ENCODE measurements around the gene TSSK1B. TPM values are rescaled to one million over a fixed set of nuclear protein-coding genes. Genes with fewer than 3 reads are reported as not detected.

The TSSK1B gene
- total RNA-seq, 2 experiments from 2014 or later = not detected

- CTCF ChIA-PET = no interaction called here
- H3K4me3 ChIP-seq (ENCODE audit: low read length) = no peak overlapping the region
- H3K27ac Mint-ChIP-seq = no peak overlapping the region
- ATAC-seq (ENCODE audit: poor library complexity) = no peak
- DNase-seq = no peak
- H3K27me3 Mint-ChIP-seq = peaks cover 42% of the 10 kb centered on the region
- no peak overlapping the region for H3K4me3 Mint-ChIP-seq
- H3K4me1 ChIP-seq (ENCODE audit: insufficient read depth, low read length) = no peaks in the 10 kb centered on the region
- no peak for TF ChIP-seq CTCF (IDR thresholded peaks at IDR 0.05)
- H3K36me3 ChIP-seq (ENCODE audit: insufficient read depth, low read length) = no peaks in the 10 kb centered on the region
- POLR2A ChIA-PET = no interaction called here
- H3K27ac ChIP-seq (ENCODE audit: low read depth in 1 of 2, low read length in 2 of 2) = no peak overlapping the region
- peaks cover 0 to 2% of the 10 kb centered on the region in 2 experiments for H3K27me3 ChIP-seq (ENCODE audit: control insufficient read depth in 1 of 2, insufficient read depth in 2 of 2, low read length in 2 of 2)
- H3K9me3 ChIP-seq (ENCODE audit: control insufficient read depth in 1 of 2, insufficient read depth in 1 of 2, low read length in 2 of 2) = peaks cover 0 to 4% of the 10 kb centered on the region in 2 experiments
- no peaks in the 10 kb centered on the region for H3K36me3 Mint-ChIP-seq (ENCODE audit: low read depth)
- intact Hi-C loops (cut with DNase I, micrococcal nuclease) = no loop called here
- H3K4me1 Mint-ChIP-seq (ENCODE audit: low read depth) = peaks cover 11% of the 10 kb centered on the region
- H3K9me3 Mint-ChIP-seq = no peaks in the 10 kb centered on the region
Observed at GRCh38 chr5:113448252-113448651, 13.5 kb upstream of the TSSK1B start.

GRCh38 chr5:113447498-113448050 is 12.8 kb upstream of the TSSK1B start:
- ChIA-PET POLR2A (no interaction called here), CTCF (no interaction called here)
- intact Hi-C loops (cut with DNase I, micrococcal nuclease) = no loop called here
- Histone ChIP-seq H3K36me3 (ENCODE audit: insufficient read depth, low read length) (no peaks in the 10 kb centered on the region), H3K9me3 (ENCODE audit: control insufficient read depth in 1 of 2, insufficient read depth in 1 of 2, low read length in 2 of 2) (peaks cover 0 to 4% of the 10 kb centered on the region in 2 experiments), H3K4me3 (ENCODE audit: low read length) (no peak overlapping the region), H3K27me3 (ENCODE audit: control insufficient read depth in 1 of 2, insufficient read depth in 2 of 2, low read length in 2 of 2) (peaks cover 0 to 2% of the 10 kb centered on the region in 2 experiments), H3K4me1 (ENCODE audit: insufficient read depth, low read length) (no peaks in the 10 kb centered on the region), H3K27ac (ENCODE audit: low read depth in 1 of 2, low read length in 2 of 2) (no peak overlapping the region)
- Mint-ChIP-seq H3K4me3 (no peak overlapping the region), H3K27ac (no peak overlapping the region), H3K36me3 (ENCODE audit: low read depth) (no peaks in the 10 kb centered on the region), H3K9me3 (no peaks in the 10 kb centered on the region), H3K27me3 (peaks cover 49% of the 10 kb centered on the region), H3K4me1 (ENCODE audit: low read depth) (peaks cover 11% of the 10 kb centered on the region)
- no peak for TF ChIP-seq CTCF (IDR thresholded peaks at IDR 0.05)
- DNase-seq (no peak), ATAC-seq (ENCODE audit: poor library complexity) (no peak)

DNA sequence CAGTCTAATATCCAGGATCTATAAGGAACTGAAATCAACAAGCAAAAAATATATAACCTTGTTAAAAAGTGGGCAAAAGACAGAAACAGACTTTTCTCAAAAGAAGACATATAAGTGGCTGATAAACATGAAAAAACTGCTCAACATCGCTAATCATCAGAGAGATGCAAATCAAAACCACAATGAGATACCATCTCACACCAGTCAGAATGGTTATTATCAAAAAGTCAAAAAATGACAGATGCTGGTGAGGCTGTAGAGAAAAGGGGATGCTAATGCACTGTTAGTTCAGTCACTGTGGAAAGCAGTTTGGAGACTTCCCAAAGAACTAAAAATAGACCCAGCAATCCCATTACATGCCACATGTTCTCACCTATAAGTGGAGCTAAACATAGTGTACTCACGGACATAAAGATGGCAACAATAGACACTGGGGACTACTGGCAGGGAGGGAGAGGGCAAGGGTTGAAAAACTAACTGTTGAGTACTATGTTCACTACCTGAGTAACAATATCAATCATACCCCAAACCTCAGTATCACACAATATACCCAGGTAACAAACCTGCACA is 11.7 kb upstream of the TSSK1B start:
- Mint-ChIP-seq H3K9me3 (no peaks in the 10 kb centered on the region), H3K27ac (no peak overlapping the region), H3K4me1 (ENCODE audit: low read depth) (peaks cover 11% of the 10 kb centered on the region), H3K4me3 (no peak overlapping the region), H3K36me3 (ENCODE audit: low read depth) (no peaks in the 10 kb centered on the region), H3K27me3 (peaks cover 59% of the 10 kb centered on the region)
- no peaks in the 10 kb centered on the region for H3K36me3 ChIP-seq (ENCODE audit: insufficient read depth, low read length)
- POLR2A ChIA-PET = no interaction called here
- no peak for TF ChIP-seq CTCF (IDR thresholded peaks at IDR 0.05)
- peaks cover 0 to 4% of the 10 kb centered on the region in 2 experiments for H3K9me3 ChIP-seq (ENCODE audit: control insufficient read depth in 1 of 2, insufficient read depth in 1 of 2, low read length in 2 of 2)
- CTCF ChIA-PET = interaction anchor here (0.6 kb wide), 1 partner anchor 489 kb away, joined by 3 read pairs; no protein-coding TSS in a partner anchor
- no peak for ATAC-seq (ENCODE audit: poor library complexity)
- H3K4me3 ChIP-seq (ENCODE audit: low read length) = no peak overlapping the region
- no peak overlapping the region for H3K27ac ChIP-seq (ENCODE audit: low read depth in 1 of 2, low read length in 2 of 2)
- intact Hi-C loops (cut with DNase I, micrococcal nuclease) = no loop called here
- DNase-seq = no peak
- H3K27me3 ChIP-seq (ENCODE audit: control insufficient read depth in 1 of 2, insufficient read depth in 2 of 2, low read length in 2 of 2) = peaks cover 0 to 2% of the 10 kb centered on the region in 2 experiments
- no peaks in the 10 kb centered on the region for H3K4me1 ChIP-seq (ENCODE audit: insufficient read depth, low read length)
